Mammary epithelial cell (primary cell): Measurements from ENCODE around the gene CSMD2.

Experiments used
- EZH2 ChIP-seq: IDR thresholded peaks from 2 replicates; pipeline ENCODE4 v1.6.1; 2012; ENCODE audit warnings: low read length, inconsistent platforms, borderline replicate concordance
- TF ChIP-seq, protein P1 (sequence below), 2 donors: IDR thresholded peaks in 1 of 2; conservative IDR thresholded peaks in 1 of 2; 2 replicates each; pipeline ENCODE4 v1.5.1; 2011 to 2012; ENCODE audit warnings: inconsistent platforms in 2 of 2, low read length in 2 of 2, mild to moderate bottlenecking in 2 of 2, control low read depth in 1 of 2, low read depth in 1 of 2; ENCODE audit not compliant: insufficient read depth in 1 of 2; ENCODE audit errors: extremely low read depth in 1 of 2

DNA sequence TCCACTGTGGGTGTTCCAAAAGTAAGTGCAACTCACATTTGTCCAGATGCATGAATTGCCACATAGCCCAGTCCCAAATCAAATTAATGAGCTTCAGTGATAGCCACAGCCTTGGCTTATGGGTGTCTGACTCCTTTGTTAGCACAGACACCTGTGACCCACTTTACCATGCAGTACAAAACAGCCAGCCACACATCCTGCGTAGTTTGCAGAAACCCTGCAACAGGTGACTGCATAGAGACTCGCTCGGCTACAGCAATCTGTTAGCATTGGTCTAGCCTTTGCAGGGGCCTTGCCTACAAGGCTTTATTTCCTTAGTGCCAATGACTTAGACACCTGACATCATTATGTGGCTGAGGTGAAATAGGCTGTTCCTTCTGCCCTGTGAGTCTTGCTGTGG is 135.5 kb downstream of the CSMD2 start:
- TF ChIP-seq, protein P1, sequence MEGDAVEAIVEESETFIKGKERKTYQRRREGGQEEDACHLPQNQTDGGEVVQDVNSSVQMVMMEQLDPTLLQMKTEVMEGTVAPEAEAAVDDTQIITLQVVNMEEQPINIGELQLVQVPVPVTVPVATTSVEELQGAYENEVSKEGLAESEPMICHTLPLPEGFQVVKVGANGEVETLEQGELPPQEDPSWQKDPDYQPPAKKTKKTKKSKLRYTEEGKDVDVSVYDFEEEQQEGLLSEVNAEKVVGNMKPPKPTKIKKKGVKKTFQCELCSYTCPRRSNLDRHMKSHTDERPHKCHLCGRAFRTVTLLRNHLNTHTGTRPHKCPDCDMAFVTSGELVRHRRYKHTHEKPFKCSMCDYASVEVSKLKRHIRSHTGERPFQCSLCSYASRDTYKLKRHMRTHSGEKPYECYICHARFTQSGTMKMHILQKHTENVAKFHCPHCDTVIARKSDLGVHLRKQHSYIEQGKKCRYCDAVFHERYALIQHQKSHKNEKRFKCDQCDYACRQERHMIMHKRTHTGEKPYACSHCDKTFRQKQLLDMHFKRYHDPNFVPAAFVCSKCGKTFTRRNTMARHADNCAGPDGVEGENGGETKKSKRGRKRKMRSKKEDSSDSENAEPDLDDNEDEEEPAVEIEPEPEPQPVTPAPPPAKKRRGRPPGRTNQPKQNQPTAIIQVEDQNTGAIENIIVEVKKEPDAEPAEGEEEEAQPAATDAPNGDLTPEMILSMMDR (conservative IDR thresholded peaks at IDR 0.05 in 1 of 2, IDR thresholded peaks at IDR 0.05 in 1 of 2; ENCODE audit: extremely low read depth in 1 of 2, insufficient read depth in 1 of 2, low read depth in 1 of 2, low read length in 2 of 2), result no peak
- no peak for TF ChIP-seq EZH2
